ENCODE measurements around the gene EWSR1. TPM values are rescaled to one million over a fixed set of nuclear protein-coding genes. Genes with fewer than 3 reads are reported as not detected.

Gene EWSR1
- total and polyA plus RNA-seq, 2 donors (not counting 3 experiments of a cell fraction or from before 2014, with no cell fraction given) = 305 to 588 TPM

DNA sequence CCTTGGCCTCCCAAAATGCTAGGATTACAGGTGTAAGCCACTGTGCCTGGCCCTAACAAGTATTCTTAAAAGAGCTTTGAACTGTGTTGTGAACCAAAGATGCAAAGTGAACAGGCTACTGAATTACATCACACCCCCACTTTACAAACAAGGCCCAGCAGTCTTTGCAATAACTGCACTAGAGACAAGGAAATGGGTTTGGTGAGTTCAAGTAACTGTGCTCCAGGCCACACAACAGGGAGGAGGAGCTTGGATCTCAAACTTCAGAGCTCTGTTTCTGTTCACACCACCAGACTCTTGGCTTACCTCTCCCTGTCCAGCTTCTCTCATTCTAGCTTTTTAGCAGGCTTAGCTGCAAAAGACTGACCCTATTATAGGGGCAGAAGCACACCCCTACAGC, 77.9 kb downstream of the EWSR1 start:
- DNase-seq (ENCODE audit: low read depth, low spot score) = no peak
- H3K9me3 ChIP-seq (replicated peaks; ENCODE audit: control insufficient read depth, insufficient read depth, low read length) = no peaks in the 10 kb centered on the region
- intact Hi-C loops (cut with micrococcal nuclease) (no loop called here), dilution Hi-C loops (cut with MboI; ENCODE audit: extremely low pct_ligation_motif_present, low sequenced_read_pairs) (no loop called here)
- H3K4me2 ChIP-seq (ENCODE audit: insufficient read depth, low read length) = no peak overlapping the region
- no peaks in the 10 kb centered on the region for H3K79me2 ChIP-seq (ENCODE audit: control insufficient read depth, insufficient read depth, low read length)
- TF ChIP-seq EZH2 (IDR thresholded peaks at IDR 0.05; ENCODE audit: borderline replicate concordance, low read depth, low read length, severe bottlenecking) = no peak
- no peak for TF ChIP-seq JUN (IDR thresholded peaks at IDR 0.05; ENCODE audit: borderline replicate concordance, insufficient read depth, insufficient read length, low read depth)
- no peak for TF ChIP-seq POLR2A (IDR thresholded peaks at IDR 0.05; ENCODE audit: low read depth, low read length)
- no peak for TF ChIP-seq POLR2AphosphoS5 (IDR thresholded peaks at IDR 0.05; ENCODE audit: insufficient read depth, low read depth, low read length)
- no peak for TF ChIP-seq MYC (IDR thresholded peaks at IDR 0.05; ENCODE audit: low read depth, low read length)
- TF ChIP-seq, protein P1, sequence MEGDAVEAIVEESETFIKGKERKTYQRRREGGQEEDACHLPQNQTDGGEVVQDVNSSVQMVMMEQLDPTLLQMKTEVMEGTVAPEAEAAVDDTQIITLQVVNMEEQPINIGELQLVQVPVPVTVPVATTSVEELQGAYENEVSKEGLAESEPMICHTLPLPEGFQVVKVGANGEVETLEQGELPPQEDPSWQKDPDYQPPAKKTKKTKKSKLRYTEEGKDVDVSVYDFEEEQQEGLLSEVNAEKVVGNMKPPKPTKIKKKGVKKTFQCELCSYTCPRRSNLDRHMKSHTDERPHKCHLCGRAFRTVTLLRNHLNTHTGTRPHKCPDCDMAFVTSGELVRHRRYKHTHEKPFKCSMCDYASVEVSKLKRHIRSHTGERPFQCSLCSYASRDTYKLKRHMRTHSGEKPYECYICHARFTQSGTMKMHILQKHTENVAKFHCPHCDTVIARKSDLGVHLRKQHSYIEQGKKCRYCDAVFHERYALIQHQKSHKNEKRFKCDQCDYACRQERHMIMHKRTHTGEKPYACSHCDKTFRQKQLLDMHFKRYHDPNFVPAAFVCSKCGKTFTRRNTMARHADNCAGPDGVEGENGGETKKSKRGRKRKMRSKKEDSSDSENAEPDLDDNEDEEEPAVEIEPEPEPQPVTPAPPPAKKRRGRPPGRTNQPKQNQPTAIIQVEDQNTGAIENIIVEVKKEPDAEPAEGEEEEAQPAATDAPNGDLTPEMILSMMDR (IDR thresholded peaks at IDR 0.05; ENCODE audit: extremely low read depth in 1 of 2, insufficient read depth in 1 of 2, low read depth in 1 of 2, low read length in 2 of 2) = no peak
- no peak for TF ChIP-seq GATA2 (IDR thresholded peaks at IDR 0.05; ENCODE audit: insufficient read depth, insufficient read length, low read depth, low read length)
- TF ChIP-seq FOS (IDR thresholded peaks at IDR 0.05; ENCODE audit: borderline replicate concordance, insufficient read depth, low read length) = no peak
- no TSS peak for BruUV-seq (replicated peaks)
- H3K4me3 ChIP-seq (replicated peaks in 1 of 3; ENCODE audit: insufficient read depth in 1 of 3, low read depth in 1 of 3, low read length in 3 of 3) = no peak overlapping the region
- H3K27ac ChIP-seq (ENCODE audit: insufficient read depth, low read depth, low read length) = no peak overlapping the region
- ChIA-PET CTCF (no interaction called here), POLR2A (no interaction called here)
- peaks cover 12 to 72% of the 10 kb centered on the region in 2 experiments for H3K36me3 ChIP-seq (ENCODE audit: control insufficient read depth in 2 of 2, extremely low read depth in 1 of 2, insufficient read depth in 2 of 2, low read length in 2 of 2)
- H4K20me1 ChIP-seq (replicated peaks; ENCODE audit: control insufficient read depth, extremely low read depth, insufficient read depth, low read length) = no peaks in the 10 kb centered on the region
- H3K27me3 ChIP-seq (ENCODE audit: control insufficient read depth in 2 of 2, insufficient read depth in 2 of 2, low read length in 2 of 2) = no peaks in the 10 kb centered on the region
- H3K9me1 ChIP-seq (replicated peaks; ENCODE audit: control insufficient read depth, extremely low read depth, insufficient read depth, low read length) = no peaks in the 10 kb centered on the region
- no peak overlapping the region for H3K9ac ChIP-seq (replicated peaks; ENCODE audit: extremely low read depth, insufficient read depth, low read length)
- FAIRE-seq = no peak
- H2AFZ ChIP-seq (ENCODE audit: low read depth, low read length) = no peak overlapping the region
- H3K4me1 ChIP-seq (ENCODE audit: control insufficient read depth, extremely low read depth, insufficient read depth, low read length) = no peaks in the 10 kb centered on the region

All from endothelial cell of umbilical vein (primary cell).